ENCODE data around the gene RIPOR2. TPM values are rescaled to one million over a fixed set of nuclear protein-coding genes. Genes with fewer than 3 reads are reported as not detected.

The RIPOR2 gene
- total RNA-seq, 1 donor from 2014 or later = 19.4 TPM

DNA sequence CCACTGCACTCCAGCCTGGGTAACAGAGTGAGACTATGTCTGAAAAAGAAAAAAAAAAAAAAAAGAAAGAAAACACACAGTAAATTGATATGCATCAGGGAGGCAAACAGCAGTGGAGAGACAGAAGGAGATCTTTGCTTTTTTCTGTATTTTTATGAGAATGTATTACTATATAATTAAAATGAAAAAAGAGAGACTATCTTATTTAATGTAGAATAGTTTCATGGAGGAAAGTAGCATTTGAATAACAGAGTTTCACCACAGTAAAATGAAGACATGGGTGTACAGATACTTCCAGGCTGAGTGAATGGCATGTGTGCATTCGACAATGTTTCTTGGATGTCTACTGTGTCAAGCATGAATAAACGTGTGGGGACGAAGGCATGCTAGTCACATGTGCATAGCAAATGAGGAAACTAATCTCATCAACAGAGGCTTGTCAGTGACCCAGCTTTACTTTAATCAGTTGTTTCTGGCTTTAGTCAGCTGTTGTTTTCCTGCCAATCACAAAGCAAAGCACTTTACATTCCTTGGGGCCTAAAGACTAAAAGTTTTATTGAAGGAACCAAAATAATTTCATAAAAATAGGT is 81.6 kb downstream of the RIPOR2 start:
- TF ChIP-seq, protein P1, sequence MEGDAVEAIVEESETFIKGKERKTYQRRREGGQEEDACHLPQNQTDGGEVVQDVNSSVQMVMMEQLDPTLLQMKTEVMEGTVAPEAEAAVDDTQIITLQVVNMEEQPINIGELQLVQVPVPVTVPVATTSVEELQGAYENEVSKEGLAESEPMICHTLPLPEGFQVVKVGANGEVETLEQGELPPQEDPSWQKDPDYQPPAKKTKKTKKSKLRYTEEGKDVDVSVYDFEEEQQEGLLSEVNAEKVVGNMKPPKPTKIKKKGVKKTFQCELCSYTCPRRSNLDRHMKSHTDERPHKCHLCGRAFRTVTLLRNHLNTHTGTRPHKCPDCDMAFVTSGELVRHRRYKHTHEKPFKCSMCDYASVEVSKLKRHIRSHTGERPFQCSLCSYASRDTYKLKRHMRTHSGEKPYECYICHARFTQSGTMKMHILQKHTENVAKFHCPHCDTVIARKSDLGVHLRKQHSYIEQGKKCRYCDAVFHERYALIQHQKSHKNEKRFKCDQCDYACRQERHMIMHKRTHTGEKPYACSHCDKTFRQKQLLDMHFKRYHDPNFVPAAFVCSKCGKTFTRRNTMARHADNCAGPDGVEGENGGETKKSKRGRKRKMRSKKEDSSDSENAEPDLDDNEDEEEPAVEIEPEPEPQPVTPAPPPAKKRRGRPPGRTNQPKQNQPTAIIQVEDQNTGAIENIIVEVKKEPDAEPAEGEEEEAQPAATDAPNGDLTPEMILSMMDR (IDR thresholded peaks at IDR 0.05) = no peak
- TF ChIP-seq POLR2A (IDR thresholded peaks at IDR 0.05) (no peak), POLR2AphosphoS5 (IDR thresholded peaks at IDR 0.05; ENCODE audit: insufficient read depth in 1 of 2, low read depth in 1 of 2) (no peak)
- H3K36me3 ChIP-seq = peaks cover 0 to 33% of the 10 kb centered on the region in 2 donors
- no peaks in the 10 kb centered on the region for H3K9me3 ChIP-seq
- no peak overlapping the region for H3K27ac ChIP-seq
- H3K27me3 ChIP-seq = no peaks in the 10 kb centered on the region
- peaks cover 29% of the 10 kb centered on the region for H3K4me1 ChIP-seq
- no peak for DNase-seq (ENCODE audit: extremely low spot score in 2 of 2)
- intact Hi-C loops (cut with DNase I) = no loop called here
- no peak overlapping the region for H3K4me3 ChIP-seq

DNA sequence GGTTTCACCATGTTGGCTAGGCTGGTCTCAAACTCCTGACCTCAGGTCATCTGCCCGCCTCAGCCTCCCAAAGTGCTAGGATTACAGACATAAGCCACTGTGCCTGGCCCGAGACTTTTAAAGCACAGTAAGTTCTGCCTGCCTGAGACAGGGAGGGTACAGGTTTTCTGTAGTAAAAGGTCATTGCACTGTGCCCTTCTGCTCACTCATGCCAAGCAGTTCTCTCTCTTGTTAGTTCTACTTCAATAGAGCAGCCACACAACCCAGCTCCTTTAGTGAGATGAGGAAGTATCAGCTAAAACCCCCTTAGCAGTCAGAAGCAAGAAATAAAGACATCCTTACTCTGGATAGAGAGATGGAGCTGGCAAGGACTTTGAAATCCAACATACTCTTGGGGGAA is 84.7 kb downstream of the RIPOR2 start:
- Histone ChIP-seq H3K4me1 (peaks cover 4% of the 10 kb centered on the region), H3K27me3 (no peaks in the 10 kb centered on the region), H3K9me3 (no peaks in the 10 kb centered on the region), H3K4me3 (no peak overlapping the region), H3K27ac (no peak overlapping the region), H3K36me3 (peaks cover 0 to 50% of the 10 kb centered on the region in 2 donors)
- no peak for TF ChIP-seq POLR2AphosphoS5 (IDR thresholded peaks at IDR 0.05; ENCODE audit: insufficient read depth in 1 of 2, low read depth in 1 of 2)
- TF ChIP-seq, protein P1 (IDR thresholded peaks at IDR 0.05) = no peak
- no peak for TF ChIP-seq POLR2A (IDR thresholded peaks at IDR 0.05)
- no peak for DNase-seq (ENCODE audit: extremely low spot score in 2 of 2)
- intact Hi-C loops (cut with DNase I) = no loop called here

GRCh38 chr6:24849713-24850112 is 86.0 kb downstream of the RIPOR2 start:
- H3K36me3 ChIP-seq = peaks cover 0 to 57% of the 10 kb centered on the region in 2 donors
- no peak for TF ChIP-seq POLR2AphosphoS5 (IDR thresholded peaks at IDR 0.05; ENCODE audit: insufficient read depth in 1 of 2, low read depth in 1 of 2)
- TF ChIP-seq, protein P1 (IDR thresholded peaks at IDR 0.05) = no peak
- intact Hi-C loops (cut with DNase I) = no loop called here

DNA sequence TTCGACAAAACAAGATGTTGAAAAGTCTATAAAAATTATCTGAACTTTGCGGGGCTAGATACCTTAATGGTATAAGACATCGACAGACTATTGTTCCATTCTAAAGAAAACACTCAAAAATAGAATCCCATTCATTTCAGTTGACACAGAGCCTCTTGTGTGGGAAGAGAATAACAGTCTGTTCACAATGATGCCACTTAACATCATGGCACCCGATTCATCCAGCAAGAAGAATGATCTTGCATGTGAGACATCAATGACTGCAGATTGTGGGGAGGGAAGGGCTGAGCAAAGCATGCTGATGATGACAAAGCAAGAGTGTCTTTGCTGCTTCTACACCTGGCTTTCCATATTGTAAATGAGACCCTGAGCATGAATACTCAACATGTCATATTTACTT is 87.3 kb downstream of the RIPOR2 start:
- H3K4me1 ChIP-seq = no peaks in the 10 kb centered on the region
- H3K9me3 ChIP-seq = no peaks in the 10 kb centered on the region
- H3K27me3 ChIP-seq = no peaks in the 10 kb centered on the region
- TF ChIP-seq POLR2A (IDR thresholded peaks at IDR 0.05) (no peak), POLR2AphosphoS5 (IDR thresholded peaks at IDR 0.05; ENCODE audit: insufficient read depth in 1 of 2, low read depth in 1 of 2) (no peak)
- peaks cover 0 to 57% of the 10 kb centered on the region in 2 donors for H3K36me3 ChIP-seq
- no peak overlapping the region for H3K4me3 ChIP-seq
- no peak overlapping the region for H3K27ac ChIP-seq
- no peak for DNase-seq (ENCODE audit: extremely low spot score in 2 of 2)
- intact Hi-C loops (cut with DNase I) = no loop called here

More at GRCh38 chr6:24849713-24850112, 86.0 kb downstream of the RIPOR2 start:
- no peak overlapping the region for H3K4me3 ChIP-seq
- H3K9me3 ChIP-seq = no peaks in the 10 kb centered on the region
- H3K4me1 ChIP-seq = no peaks in the 10 kb centered on the region
- H3K27me3 ChIP-seq = no peaks in the 10 kb centered on the region
- H3K27ac ChIP-seq = no peak overlapping the region
- peak in 1 of 2 donors; percentile 58 for DNase-seq (ENCODE audit: extremely low spot score in 2 of 2)

DNA sequence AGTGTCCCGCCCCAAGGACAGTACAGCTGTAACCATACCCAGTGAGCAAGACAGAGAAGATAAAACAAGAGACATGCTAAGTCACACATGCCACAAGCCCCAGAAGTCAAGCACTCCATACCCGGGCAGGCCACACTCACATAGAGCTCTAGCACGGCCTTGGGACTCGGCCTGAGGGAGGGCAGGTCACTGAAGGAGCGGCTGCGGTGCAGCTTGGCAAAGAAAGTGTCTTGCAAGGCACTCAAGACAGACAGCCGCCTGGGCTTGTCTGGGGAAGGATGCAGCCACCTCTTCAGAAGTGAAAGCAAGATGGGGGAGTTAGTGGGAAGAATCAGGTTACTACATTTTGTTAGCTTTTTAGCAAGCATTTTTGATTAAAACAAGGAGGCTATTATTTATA is 88.4 kb downstream of the RIPOR2 start:
- Histone ChIP-seq H3K4me1 (no peaks in the 10 kb centered on the region), H3K4me3 (no peak overlapping the region), H3K36me3 (peaks cover 0 to 57% of the 10 kb centered on the region in 2 donors), H3K27ac (no peak overlapping the region), H3K9me3 (no peaks in the 10 kb centered on the region), H3K27me3 (no peaks in the 10 kb centered on the region)
- intact Hi-C loops (cut with DNase I) = no loop called here
- TF ChIP-seq POLR2A (IDR thresholded peaks at IDR 0.05) (no peak), POLR2AphosphoS5 (IDR thresholded peaks at IDR 0.05; ENCODE audit: insufficient read depth in 1 of 2, low read depth in 1 of 2) (no peak)
- TF ChIP-seq, protein P1 (IDR thresholded peaks at IDR 0.05) = no peak
- DNase-seq (ENCODE audit: extremely low spot score in 2 of 2) = peak in 1 of 2 donors; percentile 49
